Measurements from ENCODE around the gene CHMP4B. TPM values are rescaled to one million over a fixed set of nuclear protein-coding genes. Genes with fewer than 3 reads are reported as not detected.
A peak's percentile ranks its signal among the peaks of the same experiment; 100 is the strongest.

Gene CHMP4B
- total and polyA plus RNA-seq, 5 donors from 2014 or later: 3.1 to 49.0 (median 4.8) TPM

DNA sequence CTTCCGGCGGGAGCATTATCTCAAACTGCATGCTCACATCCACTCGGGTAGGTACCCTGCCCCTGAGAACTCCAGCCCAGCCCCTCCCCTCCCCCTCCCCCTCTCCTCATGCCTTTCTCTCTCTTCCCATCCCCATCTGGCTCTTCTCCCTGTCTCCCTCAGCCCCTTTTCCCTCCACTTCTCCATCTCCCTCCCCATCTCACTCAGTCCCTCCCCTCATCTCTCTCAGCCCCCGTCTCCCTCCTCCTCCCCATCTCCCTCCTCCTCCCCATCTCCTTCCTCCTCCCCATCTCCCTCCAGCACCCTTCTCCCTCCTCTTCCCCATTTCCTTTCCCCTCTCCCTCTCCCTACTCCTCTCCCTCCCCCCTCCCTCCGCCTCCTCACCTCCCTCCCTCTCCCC, 27.3 kb upstream of the CHMP4B start:
- H3K9me3 ChIP-seq (ENCODE audit: control insufficient read depth in 2 of 2, low read length in 2 of 2): no peaks in the 10 kb centered on the region
- no peak overlapping the region for H3K27ac ChIP-seq (ENCODE audit: insufficient read depth, low read length, poor library complexity, severe bottlenecking)
- no peak for ATAC-seq (ENCODE audit: low read depth in 2 of 2)
- DNase-seq: no peak
- H3K36me3 ChIP-seq (ENCODE audit: control insufficient read depth, insufficient read depth, low read length): no peaks in the 10 kb centered on the region
- H3K4me3 ChIP-seq (ENCODE audit: low read depth, low read length): no peak overlapping the region
- Mint-ChIP-seq H3K4me3 (no peak overlapping the region), H3K4me1 (peaks cover 0 to 13% (median 9%) of the 10 kb centered on the region in 4 donors), H3K36me3 (peaks cover 14% of the 10 kb centered on the region), H3K27me3 (no peaks in the 10 kb centered on the region), H3K9me3 (no peaks in the 10 kb centered on the region), H3K27ac (no peak overlapping the region)
- H3K27me3 ChIP-seq (ENCODE audit: control insufficient read depth, insufficient read depth, low read length): no peaks in the 10 kb centered on the region
- H3K4me1 ChIP-seq (ENCODE audit: control insufficient read depth, insufficient read depth, low read length, poor library complexity, severe bottlenecking): peaks cover 16% of the 10 kb centered on the region

DNA sequence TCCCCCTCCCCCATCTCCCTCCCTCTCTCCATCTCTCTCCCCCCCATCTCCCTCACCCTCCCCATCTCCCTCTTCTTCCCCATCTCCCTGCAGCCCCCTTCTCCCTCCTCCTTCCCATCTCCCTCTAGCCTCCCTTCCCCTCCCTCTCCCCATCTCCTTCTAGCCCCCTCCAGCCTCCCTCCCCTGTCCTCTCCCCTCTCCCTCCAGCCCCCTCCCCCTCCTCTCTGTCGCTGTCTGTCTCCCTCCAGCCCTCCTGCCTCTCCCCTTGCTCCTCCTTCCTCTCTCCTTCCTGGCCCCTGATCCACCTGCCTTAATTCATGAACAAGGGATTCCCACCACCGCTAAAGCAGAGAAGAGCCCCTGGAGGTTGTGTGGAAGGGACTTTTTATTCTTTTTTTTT, 26.9 kb upstream of the CHMP4B start:
- H3K36me3 ChIP-seq (ENCODE audit: control insufficient read depth, insufficient read depth, low read length): no peaks in the 10 kb centered on the region
- ATAC-seq (ENCODE audit: low read depth in 2 of 2) (no peak), DNase-seq (no peak)
- Mint-ChIP-seq H3K36me3 (peaks cover 13% of the 10 kb centered on the region), H3K4me3 (peak overlapping the region in 1 of 4 donors; percentile 27), H3K9me3 (no peaks in the 10 kb centered on the region), H3K27me3 (no peaks in the 10 kb centered on the region), H3K4me1 (peaks cover 0 to 10% (median 7%) of the 10 kb centered on the region in 4 donors), H3K27ac (no peak overlapping the region)
- H3K27me3 ChIP-seq (ENCODE audit: control insufficient read depth, insufficient read depth, low read length): no peaks in the 10 kb centered on the region
- H3K27ac ChIP-seq (ENCODE audit: insufficient read depth, low read length, poor library complexity, severe bottlenecking): no peak overlapping the region
- peaks cover 15% of the 10 kb centered on the region for H3K4me1 ChIP-seq (ENCODE audit: control insufficient read depth, insufficient read depth, low read length, poor library complexity, severe bottlenecking)
- H3K9me3 ChIP-seq (ENCODE audit: control insufficient read depth in 2 of 2, low read length in 2 of 2): no peaks in the 10 kb centered on the region
- H3K4me3 ChIP-seq (ENCODE audit: low read depth, low read length): no peak overlapping the region

DNA sequence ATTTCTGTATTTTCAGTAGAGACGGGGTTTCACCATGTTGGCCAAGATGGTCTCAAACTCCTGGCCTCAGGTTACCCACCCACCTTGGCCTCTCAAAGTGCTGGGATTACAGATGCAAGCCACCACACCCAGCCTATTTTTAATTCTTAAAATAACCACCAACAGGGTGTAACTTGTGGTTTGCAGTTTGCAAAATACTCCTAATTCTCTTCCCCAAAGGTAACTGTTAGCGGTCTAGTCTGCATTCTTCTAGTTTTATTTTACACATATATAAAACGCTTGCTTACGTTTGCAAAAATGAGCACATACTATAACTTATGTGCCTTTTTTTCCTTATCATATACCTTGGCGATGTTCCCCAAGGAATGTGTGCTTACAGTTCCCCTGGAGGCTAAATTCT, 25.6 kb upstream of the CHMP4B start:
- peak overlapping the region in 1 of 3 donors; percentile 44 for H3K27ac Mint-ChIP-seq

DNA sequence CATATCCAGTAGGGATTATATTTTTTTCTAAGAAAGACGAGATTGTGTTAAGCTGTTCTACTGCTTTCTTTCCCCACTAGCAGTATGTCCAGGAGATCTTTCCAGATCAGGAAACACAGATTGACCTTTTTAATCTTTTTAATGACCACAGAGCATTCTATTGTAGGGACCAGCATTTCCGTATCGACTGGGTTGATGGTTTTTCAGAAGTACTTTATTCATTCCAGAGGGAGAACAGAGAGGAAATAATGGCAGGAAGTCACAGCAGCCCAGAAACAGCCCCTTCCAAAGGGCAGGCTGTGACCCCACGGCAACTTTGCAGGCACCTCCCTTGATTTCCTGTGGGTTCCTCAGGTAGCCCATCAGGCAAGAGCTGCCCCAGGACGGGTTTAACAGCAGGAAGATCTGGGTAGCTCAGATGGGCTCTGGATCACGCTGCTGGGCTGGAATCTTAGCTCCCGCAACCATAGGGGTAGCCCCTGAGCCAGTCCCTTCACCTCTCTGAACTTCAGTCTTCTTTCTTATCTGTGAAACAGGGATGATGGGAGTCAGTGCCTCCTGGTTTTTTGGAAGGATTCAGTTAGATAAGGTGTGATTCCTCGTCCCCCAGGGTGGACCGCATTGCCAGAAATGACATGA, 23.8 kb upstream of the CHMP4B start:
- DNase-seq (peak in 1 of 3 donors; percentile 21), ATAC-seq (ENCODE audit: low read depth in 2 of 2) (no peak)
- no peaks in the 10 kb centered on the region for H3K27me3 Mint-ChIP-seq
- no peaks in the 10 kb centered on the region for H3K9me3 ChIP-seq (ENCODE audit: control insufficient read depth in 2 of 2, low read length in 2 of 2)
- no peak overlapping the region for H3K4me3 ChIP-seq (ENCODE audit: low read depth, low read length)
- H3K4me3 Mint-ChIP-seq: no peak overlapping the region
- H3K27ac Mint-ChIP-seq: peak overlapping the region in 1 of 3 donors; percentile 57
- no peaks in the 10 kb centered on the region for H3K36me3 ChIP-seq (ENCODE audit: control insufficient read depth, insufficient read depth, low read length)
- H3K36me3 Mint-ChIP-seq: peaks cover 21% of the 10 kb centered on the region
- H3K4me1 ChIP-seq (ENCODE audit: control insufficient read depth, insufficient read depth, low read length, poor library complexity, severe bottlenecking): peaks cover 15% of the 10 kb centered on the region
- H3K9me3 Mint-ChIP-seq: no peaks in the 10 kb centered on the region
- H3K27me3 ChIP-seq (ENCODE audit: control insufficient read depth, insufficient read depth, low read length): no peaks in the 10 kb centered on the region
- peaks cover 0 to 10% (median 4%) of the 10 kb centered on the region in 4 donors for H3K4me1 Mint-ChIP-seq
- H3K27ac ChIP-seq (ENCODE audit: insufficient read depth, low read length, poor library complexity, severe bottlenecking): no peak overlapping the region

More for the DNA sequence above, 25.6 kb upstream of the CHMP4B start:
- H3K27me3 ChIP-seq (ENCODE audit: control insufficient read depth, insufficient read depth, low read length): no peaks in the 10 kb centered on the region
- no peak overlapping the region for H3K4me3 Mint-ChIP-seq
- no peak overlapping the region for H3K27ac ChIP-seq (ENCODE audit: insufficient read depth, low read length, poor library complexity, severe bottlenecking)
- H3K36me3 Mint-ChIP-seq: peaks cover 16% of the 10 kb centered on the region
- no peaks in the 10 kb centered on the region for H3K27me3 Mint-ChIP-seq
- peaks cover 0 to 10% (median 4%) of the 10 kb centered on the region in 4 donors for H3K4me1 Mint-ChIP-seq
- no peaks in the 10 kb centered on the region for H3K9me3 ChIP-seq (ENCODE audit: control insufficient read depth in 2 of 2, low read length in 2 of 2)
- no peaks in the 10 kb centered on the region for H3K9me3 Mint-ChIP-seq
- H3K4me1 ChIP-seq (ENCODE audit: control insufficient read depth, insufficient read depth, low read length, poor library complexity, severe bottlenecking): peaks cover 15% of the 10 kb centered on the region
- peak in 1 of 3 donors; percentile 47 for DNase-seq
- no peak overlapping the region for H3K4me3 ChIP-seq (ENCODE audit: low read depth, low read length)
- ATAC-seq (ENCODE audit: low read depth in 2 of 2): no peak
- no peaks in the 10 kb centered on the region for H3K36me3 ChIP-seq (ENCODE audit: control insufficient read depth, insufficient read depth, low read length)

DNA sequence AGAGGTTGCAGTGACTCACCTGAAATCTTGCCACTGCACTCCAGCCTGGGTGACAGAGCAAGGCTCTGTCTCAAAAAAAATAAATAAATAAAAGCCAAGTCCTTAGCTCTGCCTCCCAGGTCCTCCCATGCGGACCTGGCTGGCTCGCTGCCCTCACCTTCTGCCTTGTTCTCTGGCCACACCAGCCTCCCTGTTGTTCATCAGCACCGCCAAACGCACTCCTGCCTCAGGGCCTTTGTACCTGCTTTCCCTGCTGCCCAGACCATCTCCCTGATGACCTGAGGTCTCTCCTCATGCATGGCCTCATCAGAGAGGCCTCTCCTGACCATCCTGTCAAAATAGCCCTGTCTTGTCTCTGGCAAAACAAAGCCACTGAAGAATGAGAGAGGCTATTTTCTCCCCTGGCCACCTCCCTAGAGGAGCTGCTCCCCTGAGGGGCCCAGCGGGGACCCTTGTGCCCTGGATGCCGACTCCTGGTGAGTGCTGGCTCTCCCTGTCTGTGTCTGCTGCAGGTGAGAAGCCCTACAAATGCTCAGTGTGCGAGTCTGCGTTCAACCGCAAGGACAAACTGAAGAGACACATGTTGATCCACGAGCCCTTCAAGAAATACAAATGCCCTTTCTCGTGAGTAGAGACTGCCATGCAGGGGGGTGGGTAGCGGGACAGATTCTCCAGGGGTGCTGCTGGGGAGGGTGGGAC, 22.6 kb upstream of the CHMP4B start:
- H3K27me3 ChIP-seq (ENCODE audit: control insufficient read depth, insufficient read depth, low read length): no peaks in the 10 kb centered on the region
- H3K9me3 Mint-ChIP-seq: no peaks in the 10 kb centered on the region
- H3K36me3 ChIP-seq (ENCODE audit: control insufficient read depth, insufficient read depth, low read length): no peaks in the 10 kb centered on the region
- no peak overlapping the region for H3K4me3 Mint-ChIP-seq
- peaks cover 0 to 10% (median 6%) of the 10 kb centered on the region in 4 donors for H3K4me1 Mint-ChIP-seq
- H3K27me3 Mint-ChIP-seq: no peaks in the 10 kb centered on the region
- peaks cover 21% of the 10 kb centered on the region for H3K36me3 Mint-ChIP-seq
- ATAC-seq (ENCODE audit: low read depth in 2 of 2): no peak
- peak overlapping the region in 1 of 3 donors; percentile 29 for H3K27ac Mint-ChIP-seq
- H3K4me3 ChIP-seq (ENCODE audit: low read depth, low read length): no peak overlapping the region
- peaks cover 15% of the 10 kb centered on the region for H3K4me1 ChIP-seq (ENCODE audit: control insufficient read depth, insufficient read depth, low read length, poor library complexity, severe bottlenecking)
- DNase-seq: no peak
- H3K9me3 ChIP-seq (ENCODE audit: control insufficient read depth in 2 of 2, low read length in 2 of 2): no peaks in the 10 kb centered on the region
- H3K27ac ChIP-seq (ENCODE audit: insufficient read depth, low read length, poor library complexity, severe bottlenecking): no peak overlapping the region

DNA sequence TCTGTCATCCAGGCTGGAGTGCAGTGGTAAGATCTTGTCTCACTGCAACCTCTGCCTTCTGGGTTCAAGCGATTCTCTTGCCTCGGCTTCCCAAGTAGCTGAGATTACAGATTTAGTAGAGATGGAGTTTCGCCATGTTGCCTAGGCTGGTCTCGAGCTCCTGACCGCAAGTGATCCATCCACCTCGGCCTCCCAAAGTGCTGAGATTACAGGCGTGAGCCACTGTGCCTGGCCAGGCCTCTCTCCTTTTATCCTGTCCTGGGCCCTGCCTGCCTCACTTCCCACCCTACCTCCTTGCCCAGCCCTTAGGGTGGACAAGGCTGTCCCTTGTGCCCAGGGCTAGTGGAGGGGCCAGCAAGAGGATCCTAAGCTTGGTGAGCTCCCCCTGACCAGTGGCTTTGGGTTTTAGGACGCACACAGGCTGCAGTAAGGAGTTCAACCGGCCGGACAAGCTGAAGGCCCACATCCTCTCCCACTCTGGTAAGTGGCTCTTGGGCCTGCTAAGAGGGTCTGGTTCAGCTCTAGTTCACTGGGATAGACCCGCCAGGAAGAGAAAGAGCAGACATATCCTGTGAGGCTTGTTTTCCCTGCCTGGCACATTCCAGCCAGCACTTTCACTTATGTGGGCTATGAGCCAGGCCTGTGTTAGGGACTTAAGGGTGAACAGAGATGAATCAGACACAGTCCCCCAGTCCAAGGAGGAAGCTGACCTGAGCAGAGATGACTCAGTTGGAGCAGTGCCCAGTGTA, 21.9 kb upstream of the CHMP4B start:
- DNase-seq: no peak
- Mint-ChIP-seq H3K4me3 (no peak overlapping the region), H3K27ac (peak overlapping the region in 1 of 3 donors; percentile 71), H3K9me3 (no peaks in the 10 kb centered on the region), H3K36me3 (peaks cover 21% of the 10 kb centered on the region), H3K27me3 (no peaks in the 10 kb centered on the region), H3K4me1 (peaks cover 0 to 10% (median 6%) of the 10 kb centered on the region in 4 donors)
- Histone ChIP-seq H3K4me3 (ENCODE audit: low read depth, low read length) (no peak overlapping the region), H3K27me3 (ENCODE audit: control insufficient read depth, insufficient read depth, low read length) (no peaks in the 10 kb centered on the region), H3K36me3 (ENCODE audit: control insufficient read depth, insufficient read depth, low read length) (no peaks in the 10 kb centered on the region), H3K4me1 (ENCODE audit: control insufficient read depth, insufficient read depth, low read length, poor library complexity, severe bottlenecking) (peaks cover 15% of the 10 kb centered on the region), H3K27ac (ENCODE audit: insufficient read depth, low read length, poor library complexity, severe bottlenecking) (no peak overlapping the region), H3K9me3 (ENCODE audit: control insufficient read depth in 2 of 2, low read length in 2 of 2) (no peaks in the 10 kb centered on the region)
- ATAC-seq (ENCODE audit: low read depth in 2 of 2): no peak

DNA sequence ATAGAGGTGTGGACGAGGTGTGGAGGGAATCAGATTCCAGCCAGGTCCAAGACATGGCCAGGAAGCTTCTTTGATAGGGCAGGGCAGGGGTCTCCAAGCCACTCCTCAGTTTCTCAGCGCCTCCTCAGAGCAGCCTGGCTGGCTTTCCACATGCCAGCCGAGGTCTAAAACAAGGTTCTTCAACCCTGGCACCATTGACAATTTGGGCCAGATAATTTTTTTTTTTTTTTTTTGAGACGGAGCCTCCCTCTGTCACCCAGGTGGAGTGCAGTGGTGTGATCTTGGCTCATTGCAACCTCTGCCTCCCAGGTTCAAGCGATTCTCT, 21.3 kb upstream of the CHMP4B start:
- Mint-ChIP-seq H3K27me3 (no peaks in the 10 kb centered on the region), H3K27ac (peak overlapping the region in 1 of 3 donors; percentile 71), H3K4me1 (peaks cover 0 to 10% (median 6%) of the 10 kb centered on the region in 4 donors), H3K9me3 (no peaks in the 10 kb centered on the region), H3K36me3 (peaks cover 21% of the 10 kb centered on the region), H3K4me3 (no peak overlapping the region)
- no peaks in the 10 kb centered on the region for H3K36me3 ChIP-seq (ENCODE audit: control insufficient read depth, insufficient read depth, low read length)
- no peaks in the 10 kb centered on the region for H3K27me3 ChIP-seq (ENCODE audit: control insufficient read depth, insufficient read depth, low read length)
- DNase-seq (no peak), ATAC-seq (ENCODE audit: low read depth in 2 of 2) (no peak)
- no peak overlapping the region for H3K4me3 ChIP-seq (ENCODE audit: low read depth, low read length)
- H3K4me1 ChIP-seq (ENCODE audit: control insufficient read depth, insufficient read depth, low read length, poor library complexity, severe bottlenecking): peaks cover 15% of the 10 kb centered on the region
- no peaks in the 10 kb centered on the region for H3K9me3 ChIP-seq (ENCODE audit: control insufficient read depth in 2 of 2, low read length in 2 of 2)
- no peak overlapping the region for H3K27ac ChIP-seq (ENCODE audit: insufficient read depth, low read length, poor library complexity, severe bottlenecking)
